Hindlimb muscle (tissue), 1 donor: Measurements from ENCODE around the gene CDK5RAP2. TPM values are rescaled to one million over a fixed set of nuclear protein-coding genes. Genes with fewer than 3 reads are reported as not detected.
"Not testable (repeated sequence)": the region's sequence is repeated elsewhere in the genome, so short reads cannot be mapped to it uniquely, and the experiment has no call there.

ENCODE experiments used
- DNase-seq: peaks from one replicate; pipeline ENCODE4 v3.0.0-alpha.2; 2013
- polyA plus RNA-seq: library from polyadenylated mRNA; unstranded; fragments of 120-200 nt; gene quantifications from one replicate; pipeline ENCODE4 v1.2.1, GENCODE V29; 2013; ENCODE audit not compliant: insufficient read length

The CDK5RAP2 gene
- polyA plus RNA-seq, 1 donor: 59.8 TPM

DNA sequence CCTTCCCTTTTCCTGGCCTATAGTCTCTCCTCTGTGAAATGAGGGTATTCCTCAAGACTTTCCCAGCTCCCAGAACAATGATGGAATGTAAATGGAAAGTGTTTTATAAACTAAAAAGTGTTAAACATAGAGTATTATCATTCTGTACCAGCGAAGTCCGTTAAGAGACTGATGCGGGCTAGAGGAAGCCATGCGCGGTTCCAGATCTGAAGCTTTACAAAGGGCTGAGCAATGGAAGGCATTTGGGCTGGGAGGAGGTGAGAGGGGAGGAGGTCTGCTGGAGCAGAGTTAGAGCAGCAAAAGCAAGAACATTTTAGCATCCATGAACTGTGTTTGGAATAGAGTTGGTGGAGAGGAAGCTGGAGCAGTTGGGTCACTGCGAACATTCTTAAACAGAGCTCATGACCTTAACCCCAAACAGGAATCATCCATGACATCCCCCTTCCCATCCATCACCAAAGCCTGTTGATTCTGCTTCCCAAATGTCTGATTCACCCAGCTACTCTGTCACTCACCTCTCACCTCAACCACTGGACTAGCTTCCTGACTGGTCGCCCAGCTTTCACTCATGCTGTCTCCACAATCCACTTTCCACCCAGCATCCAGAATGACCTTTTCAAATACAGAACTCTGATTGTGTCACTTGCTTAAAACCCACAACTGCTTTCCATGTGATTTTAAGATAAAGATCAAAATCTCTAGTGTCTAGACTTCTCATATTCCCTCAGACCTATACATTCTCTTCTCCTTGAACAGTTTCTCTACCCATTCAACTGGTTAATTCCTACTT is 37.1 kb downstream of the CDK5RAP2 start:
- DNase-seq: no peak

DNA sequence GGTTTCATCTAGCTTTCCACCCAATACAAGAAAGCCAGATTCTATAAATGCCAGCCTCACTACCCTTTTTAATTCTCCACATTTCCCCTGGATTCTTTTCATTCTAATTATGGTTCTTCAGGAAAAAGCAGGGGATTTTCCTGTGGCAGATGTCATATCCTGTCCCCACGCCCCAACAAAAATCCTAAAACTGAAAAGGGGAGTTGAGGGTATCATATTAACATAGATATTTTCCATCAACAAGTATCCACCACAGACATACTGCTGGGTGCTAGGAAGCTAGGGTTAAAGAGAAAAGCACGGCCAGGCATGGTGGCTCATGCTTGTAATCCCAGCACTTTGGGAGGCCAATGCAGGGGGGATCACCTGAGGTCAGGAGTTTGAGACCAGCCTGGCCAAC is 38.0 kb downstream of the CDK5RAP2 start:
- no peak for DNase-seq

DNA sequence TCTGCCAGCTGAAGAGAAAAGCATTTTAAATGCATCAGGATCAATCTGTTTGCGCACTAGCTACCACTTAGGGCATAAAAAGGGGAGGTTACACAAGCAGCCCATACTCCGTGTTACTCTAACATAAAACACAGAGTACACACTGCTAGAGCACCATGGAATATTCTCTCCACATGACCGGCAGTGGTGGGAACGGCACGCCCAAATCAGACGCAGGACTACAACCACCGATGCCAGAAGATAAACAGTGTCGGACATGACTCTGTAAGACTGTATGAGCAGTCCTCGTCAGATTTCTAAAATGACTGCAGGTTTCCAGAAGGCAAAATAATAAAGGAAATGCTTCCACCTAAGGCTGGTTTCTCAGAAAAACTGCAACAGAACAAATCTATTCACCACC is 40.0 kb downstream of the CDK5RAP2 start:
- DNase-seq: no peak

DNA sequence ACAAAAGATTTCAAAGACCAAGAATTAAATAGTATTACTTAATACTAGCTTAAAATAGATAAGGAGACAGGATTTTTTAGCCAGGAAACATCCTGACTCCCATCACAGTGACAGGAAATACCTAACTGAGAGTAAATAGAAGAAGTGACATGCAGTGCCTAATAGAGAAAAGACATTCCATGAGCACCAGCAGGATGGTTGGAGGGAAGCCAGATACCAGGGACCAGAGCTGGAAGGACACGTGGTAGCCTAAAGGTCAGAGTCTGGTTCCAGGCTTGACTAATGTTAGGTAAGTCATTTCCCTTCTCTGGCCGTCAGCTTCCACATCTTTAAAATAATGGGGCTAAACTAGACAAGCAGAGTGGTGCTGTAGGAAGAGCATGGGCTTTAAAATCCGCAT is 41.6 kb downstream of the CDK5RAP2 start:
- DNase-seq: no peak

DNA sequence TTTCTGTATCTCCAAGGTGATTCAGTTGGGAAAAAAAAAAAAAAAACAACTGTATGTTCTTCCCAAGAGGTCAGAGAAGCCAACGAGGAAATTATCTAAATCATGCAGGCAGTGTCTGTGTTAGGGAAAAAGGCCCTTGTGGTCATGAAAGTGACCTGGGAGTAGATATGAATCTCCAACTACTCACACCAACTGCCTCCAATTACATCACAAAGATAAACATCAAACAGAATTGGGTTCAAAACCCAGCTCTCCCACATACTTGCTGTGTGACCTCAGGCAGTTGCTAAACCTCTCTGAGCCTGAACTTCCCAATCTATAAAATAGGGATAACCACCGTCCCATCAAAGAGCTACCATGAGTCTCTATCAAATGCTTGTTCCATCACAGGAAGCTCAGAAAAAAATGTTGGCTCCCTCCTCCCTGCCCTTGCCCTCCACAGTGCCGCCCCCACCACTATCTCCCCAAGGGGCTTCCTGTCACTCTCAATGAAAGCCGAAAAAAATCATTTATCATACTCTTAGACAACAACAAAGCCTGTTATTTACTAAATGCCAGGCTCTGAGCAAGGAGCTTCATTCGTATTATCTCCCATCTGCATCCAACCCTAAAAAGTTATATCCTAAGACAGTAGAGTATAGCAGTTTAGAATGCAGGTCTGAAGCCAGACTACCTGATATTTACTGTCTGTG is 42.9 kb downstream of the CDK5RAP2 start:
- DNase-seq: no peak

DNA sequence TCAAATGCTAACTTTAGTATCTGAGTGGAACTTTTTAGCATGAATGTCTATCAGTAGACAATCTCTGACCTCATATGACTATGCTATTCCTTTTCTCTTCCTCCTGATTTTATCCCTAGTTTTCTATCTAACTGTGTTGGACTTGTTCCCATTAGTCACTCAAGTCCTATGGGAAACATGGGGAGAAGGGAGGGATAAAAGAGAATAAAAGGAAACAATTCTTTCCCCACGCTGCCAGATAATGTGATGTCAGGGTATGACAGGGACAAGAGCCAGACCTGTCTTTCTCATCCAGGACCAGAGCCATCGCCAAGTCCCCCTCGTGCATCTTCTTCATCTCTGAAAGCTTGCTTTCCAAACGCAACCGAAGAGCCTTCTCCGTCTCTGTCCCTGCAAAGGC is 43.9 kb downstream of the CDK5RAP2 start:
- no peak for DNase-seq

DNA sequence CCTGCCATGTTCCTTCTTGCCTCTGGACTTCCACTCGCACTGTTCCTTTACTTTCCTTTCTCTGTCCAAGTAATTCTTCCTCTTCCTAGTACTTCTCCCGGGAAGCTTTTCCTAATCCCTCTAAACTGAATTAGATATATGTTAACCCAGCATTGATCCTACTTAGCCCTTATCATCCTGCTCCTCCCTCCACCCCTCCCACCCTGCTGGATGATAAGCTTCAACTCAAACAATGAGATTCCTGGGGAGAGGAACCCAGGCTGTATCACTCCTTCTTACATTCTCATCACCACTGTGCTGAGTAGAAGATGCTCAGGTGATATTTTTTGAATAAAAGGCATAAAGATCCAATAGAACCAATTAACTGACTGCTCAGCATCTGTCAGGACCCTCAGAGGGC is 45.7 kb downstream of the CDK5RAP2 start:
- DNase-seq: no peak

DNA sequence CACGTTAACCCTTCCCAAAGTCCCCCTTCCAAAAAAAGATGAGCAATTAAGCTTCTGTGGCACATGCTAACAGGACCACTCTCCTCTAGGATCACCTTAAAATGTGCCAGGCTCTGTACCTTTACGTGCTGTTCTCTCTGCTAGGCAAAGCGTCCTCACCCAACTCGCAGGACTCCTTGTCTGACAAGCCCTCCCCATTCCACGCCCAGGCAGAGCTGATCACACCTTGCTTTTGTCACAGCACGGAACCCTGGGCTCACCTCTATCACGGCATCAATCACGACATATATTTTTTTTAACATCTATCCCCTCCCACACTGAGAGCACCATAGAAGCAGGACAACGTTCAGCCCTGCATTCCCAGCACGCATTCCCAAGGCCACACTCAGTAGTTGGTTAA is 47.1 kb downstream of the CDK5RAP2 start:
- DNase-seq: no peak

DNA sequence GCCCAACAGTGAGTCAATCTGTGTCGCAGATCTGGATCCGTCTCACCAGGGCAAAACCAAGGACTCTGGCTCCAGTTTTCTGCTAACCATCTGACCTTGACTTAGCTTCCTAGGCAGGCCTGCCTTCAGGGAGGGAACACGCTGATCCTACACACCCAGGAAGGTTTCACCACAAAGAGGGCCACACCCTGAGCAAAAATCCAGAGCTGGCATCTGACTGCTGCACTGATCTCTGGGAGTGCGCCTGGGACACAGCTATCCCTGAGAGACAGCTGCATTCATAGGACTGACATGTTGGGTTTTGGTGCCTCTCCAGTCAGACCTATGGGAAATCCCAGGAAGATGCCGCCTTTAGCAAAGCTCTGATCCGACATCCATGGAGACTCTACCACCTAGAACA is 47.5 kb downstream of the CDK5RAP2 start:
- DNase-seq: no peak

DNA sequence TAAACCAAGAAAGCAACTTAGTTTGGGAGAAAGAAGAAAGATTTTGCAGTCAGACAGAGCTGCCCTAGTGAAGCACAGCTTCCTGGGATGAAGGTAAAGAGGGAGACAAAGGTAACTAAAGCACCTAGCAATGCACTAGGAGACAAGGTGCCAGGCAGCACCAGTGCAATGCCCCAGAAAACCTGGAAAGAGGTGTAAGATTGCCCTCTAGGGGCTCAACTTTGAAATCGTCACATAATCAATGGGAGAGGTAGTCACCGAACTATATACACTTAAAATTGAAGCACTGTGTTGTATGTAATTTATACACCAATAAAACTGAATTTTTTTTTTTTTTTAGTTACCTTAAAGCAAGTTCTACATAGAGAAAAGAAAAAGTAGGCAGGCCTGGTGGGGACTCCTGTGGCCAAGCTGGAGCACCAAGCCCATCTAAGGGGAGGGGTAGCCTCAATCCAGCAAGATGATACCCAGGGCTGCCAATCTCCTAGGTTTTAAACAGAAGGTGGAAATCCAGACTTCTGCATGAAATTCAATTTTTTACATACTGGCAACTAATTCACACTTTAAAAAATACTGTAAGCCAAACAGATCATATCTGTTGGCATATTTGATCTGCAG is 48.2 kb downstream of the CDK5RAP2 start:
- no peak for DNase-seq

DNA sequence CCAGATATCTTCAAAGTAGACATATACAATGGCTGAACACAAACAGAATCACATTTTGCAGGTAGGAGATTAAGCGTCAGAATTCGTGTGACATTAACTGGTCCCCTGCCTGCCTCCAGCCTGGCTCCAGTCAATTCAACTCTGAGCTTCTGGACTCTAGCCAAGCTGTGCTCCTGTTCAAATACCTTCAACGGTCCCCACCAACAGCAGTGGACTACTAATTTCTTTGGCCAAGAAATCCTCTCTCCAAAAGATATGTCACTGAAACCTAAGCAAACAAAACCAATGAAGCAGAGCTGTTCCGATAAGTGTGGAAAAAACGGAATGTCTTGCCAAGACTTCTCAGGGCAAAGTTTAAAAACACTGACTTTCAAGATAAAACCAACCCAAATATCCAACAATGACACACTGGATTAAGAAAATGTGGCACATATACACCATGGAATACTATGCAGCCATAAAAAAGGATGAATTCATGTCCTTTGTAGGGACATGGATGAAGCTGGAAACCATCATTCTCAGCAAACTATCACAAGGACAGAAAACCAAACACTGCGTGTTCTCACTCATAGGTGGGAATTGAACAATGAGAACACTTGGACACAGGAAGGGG is 49.6 kb downstream of the CDK5RAP2 start:
- DNase-seq: not testable (repeated sequence)

DNA sequence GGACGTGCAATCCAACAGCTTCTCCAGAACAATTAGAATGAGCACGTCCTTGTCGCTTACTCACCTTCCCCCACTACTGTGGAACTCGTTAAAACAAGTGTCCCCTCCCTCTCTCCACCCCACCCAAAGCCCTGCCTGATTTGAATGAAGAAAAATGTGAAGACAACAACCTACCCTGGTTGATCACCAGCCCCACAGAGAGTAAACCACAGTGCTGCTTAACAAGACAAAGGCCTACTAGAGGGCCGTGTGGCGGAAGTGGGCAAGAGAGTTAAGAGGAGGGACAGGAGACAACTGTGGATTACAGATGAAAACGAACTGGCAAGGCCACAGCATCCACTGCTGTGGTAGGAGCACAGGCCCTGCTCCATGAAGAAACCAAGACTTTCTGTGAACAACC is 51.1 kb downstream of the CDK5RAP2 start:
- no peak for DNase-seq

DNA sequence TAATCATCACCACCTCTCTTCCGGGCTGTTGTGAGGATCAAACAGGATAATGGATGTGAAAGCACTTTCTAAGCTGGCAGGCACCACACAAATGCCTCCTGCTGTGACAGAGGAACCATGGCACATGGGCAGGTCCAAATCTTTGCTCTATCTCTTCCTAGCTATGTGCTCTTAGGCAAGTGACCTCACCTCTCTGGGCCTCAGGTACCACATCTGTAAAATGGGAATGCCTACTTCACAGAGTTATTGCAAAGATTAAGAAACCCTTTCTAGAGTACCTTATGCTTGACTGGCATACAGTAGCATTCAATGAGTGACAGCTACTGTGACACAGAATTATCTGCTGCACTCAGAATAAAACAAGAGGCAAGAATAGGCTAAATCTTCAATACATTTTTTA is 51.6 kb downstream of the CDK5RAP2 start:
- DNase-seq: no peak

DNA sequence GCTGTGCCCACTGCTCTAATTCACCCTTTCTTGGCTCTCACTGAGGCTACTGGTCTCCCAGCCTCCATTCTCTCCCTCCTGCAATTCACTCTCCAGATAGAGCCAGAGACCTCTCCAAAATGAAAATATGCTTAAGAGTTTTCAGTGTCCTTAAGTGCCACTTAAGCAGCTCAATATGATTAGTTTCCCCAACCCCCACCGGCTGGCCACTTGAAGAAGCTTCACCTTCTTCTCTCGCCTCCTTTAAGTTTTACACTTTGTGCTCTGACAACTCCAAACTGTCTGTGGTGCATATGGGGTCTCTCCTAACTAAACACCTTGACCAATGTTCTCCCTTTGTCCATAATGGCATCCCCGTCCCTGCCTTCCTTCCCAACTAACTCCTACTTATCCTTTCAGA is 53.4 kb downstream of the CDK5RAP2 start:
- no peak for DNase-seq

DNA sequence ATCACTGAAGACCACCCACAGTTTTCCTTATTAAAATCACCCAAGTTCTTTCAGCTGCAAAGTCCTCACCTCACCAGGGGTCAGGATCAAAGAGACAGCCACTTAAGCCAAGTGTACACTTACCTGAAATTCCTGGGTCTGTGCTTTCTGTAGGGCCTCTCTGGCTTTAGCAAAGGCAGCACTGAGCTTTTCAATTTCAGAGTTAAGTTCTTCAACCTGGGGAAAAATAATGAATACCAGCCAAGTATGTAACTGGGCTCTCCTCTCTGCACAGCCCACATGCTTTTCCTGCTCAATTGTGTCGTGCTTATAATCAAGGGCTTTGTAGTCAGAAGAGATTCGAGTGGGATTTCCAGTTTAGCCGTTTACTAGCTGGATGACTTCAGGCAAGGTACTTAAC is 55.1 kb downstream of the CDK5RAP2 start:
- no peak for DNase-seq

DNA sequence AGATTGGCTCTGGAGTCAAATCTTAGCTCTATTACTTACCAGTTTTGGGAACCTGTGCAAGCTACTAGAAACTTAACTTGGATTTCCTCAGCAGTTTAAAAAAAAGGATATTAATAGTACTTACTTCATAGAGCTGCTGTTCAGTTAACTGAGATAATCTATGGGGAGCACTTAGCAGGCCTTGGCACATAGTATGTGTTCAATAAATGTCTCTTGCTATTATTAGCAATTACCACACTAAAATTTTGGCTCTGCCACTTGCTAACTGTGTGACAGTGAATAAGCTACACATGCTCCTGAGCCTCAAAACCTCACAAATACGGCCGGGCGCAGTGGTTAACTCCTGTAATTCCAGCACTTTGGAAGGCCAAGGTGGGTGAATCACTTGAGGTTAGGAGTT is 55.9 kb downstream of the CDK5RAP2 start:
- no peak for DNase-seq

DNA sequence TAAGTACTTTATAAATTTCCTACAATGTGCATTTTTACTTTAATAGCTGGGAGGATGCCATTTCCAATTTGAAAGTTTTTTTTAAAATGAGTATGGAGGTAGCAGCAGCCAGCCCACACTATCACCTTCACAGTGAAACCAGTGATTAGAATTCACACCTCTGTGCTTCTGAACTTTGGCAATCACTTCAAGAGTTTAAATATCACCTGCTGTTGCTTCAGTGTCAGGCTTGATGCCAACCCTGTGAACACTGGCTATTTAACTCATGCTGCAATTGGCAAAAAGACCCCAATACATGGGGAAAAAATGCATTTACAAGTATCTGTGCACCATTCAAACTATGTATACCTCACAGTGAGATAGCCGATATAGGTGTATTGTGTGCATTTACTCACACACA is 57.4 kb downstream of the CDK5RAP2 start:
- no peak for DNase-seq

DNA sequence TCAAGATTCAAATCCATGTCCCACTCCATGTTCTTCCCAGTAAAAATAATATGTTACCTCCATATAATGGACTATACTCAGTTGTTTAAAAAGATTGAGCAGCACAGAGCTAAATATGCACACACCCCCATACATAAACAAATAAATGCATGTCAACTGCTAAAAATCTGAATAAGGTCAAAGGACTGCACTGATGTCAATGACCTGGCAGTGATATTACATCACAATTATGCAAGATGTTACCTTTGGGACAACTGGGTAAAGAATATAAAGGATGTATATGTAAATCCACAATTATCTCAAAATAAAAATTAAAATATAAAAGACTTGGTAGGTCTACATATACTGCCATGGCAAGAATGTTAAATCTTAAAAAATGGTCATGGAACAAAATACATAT is 57.9 kb downstream of the CDK5RAP2 start:
- no peak for DNase-seq

DNA sequence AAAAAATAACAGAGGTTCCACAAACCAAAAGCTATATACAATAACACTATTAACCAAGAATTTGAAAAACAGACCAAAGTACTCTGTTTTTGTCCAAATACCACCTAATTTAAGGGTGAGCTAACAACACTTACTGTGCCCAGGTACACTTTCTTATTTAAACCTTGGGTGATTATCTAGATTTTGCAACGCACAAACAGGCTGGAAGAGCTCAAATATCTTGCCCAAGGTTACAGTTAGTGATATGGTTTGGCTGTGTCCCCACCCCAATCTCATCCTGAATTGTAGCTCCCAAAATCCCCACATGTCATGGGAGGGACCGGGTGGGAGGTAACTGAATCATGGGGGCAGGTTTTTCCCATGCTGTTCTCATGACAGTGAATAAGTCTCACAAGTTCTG is 58.9 kb downstream of the CDK5RAP2 start:
- no peak for DNase-seq

DNA sequence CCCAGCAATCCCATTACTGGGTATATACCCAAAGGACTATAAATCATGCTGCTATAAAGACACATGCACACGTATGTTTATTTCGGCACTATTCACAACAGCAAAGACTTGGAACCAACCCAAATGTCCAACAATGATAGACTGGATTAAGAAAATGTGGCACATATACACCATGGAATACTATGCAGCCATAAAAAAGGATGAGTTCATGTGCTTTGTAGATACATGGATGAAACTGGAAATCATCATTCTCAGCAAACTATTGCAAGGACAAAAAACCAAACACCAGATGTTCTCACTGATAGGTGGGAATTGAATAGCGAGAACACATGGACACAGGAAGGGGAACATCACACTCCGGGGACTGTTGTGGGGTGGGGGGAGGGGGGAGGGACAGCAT is 64.0 kb downstream of the CDK5RAP2 start:
- not testable (repeated sequence) for DNase-seq

DNA sequence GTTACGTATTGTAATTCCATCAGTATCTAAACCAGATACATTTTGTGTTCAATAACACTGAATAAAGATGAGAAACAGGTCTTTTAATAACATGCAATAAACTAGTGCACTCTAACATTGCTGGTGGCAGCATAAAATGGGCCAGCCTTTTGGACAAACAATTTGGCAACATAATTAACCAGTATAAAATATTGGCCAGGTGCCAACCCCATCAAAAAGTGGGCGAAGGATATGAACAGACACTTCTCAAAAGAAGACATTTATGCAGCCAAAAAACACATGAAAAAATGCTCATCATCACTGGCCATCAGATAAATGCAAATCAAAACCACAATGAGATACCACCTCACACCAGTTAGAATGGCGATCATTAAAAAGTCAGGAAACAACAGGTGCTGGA is 64.5 kb downstream of the CDK5RAP2 start:
- not testable (repeated sequence) for DNase-seq

DNA sequence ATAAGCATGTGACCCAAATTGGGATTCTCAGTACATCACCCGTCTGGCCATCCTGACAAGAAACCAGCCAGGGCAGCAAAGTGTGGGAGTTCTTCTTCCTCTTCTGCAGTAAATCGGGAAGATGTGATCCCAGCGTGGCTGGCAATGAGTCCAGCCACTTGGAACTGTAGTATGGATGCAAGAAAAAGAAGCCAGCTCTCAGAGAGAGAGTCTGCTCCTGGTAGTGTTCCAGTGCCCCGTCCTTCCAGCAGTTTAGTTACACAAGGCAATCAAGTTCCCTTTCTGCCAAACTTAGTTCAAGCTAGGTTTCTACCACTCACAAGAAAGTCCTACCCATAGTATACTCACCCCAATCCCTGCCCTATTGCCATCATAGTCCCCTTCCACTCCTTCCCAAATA is 65.6 kb downstream of the CDK5RAP2 start:
- DNase-seq: no peak

DNA sequence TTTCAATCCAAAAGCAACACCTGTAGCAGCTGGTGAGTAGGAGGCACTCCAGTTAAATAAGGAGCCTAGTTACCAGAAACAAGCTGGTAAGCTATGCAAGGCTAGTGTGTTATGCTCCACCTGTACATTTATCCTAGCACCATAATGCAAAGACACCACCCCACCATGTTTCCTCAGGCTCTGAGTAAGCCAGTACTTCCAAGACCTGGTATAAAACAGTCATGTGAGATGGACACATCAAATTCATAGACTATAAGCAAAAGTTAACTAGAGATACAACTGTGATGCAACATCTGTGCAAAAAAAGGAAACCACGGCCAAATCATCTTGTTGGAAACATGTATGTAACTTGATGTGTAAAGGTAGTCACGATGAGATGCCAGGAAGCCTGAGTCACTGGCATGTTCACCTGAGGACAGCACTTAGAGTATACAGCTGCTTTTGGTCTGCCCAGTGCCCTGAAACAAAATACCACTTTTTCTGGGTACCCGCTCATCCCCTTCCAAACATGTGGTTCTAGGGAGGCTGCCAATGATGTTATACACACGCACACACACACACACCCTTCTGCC is 66.1 kb downstream of the CDK5RAP2 start:
- DNase-seq: no peak
